Lower lobe of right lung (tissue), 2 donors: ENCODE measurements around the gene CHRNE. TPM values are rescaled to one million over a fixed set of nuclear protein-coding genes. Genes with fewer than 3 reads are reported as not detected.

Source experiments
- ATAC-seq, 2 donors: fragments of 200-7000 bp; cut with Tn5 transposase; one replicate each; pipeline ENCODE4 v1.9.1; 2020 to 2022; ENCODE audit warnings: mild to moderate bottlenecking in 2 of 2, moderate library complexity in 2 of 2
- DNase-seq: peaks from one replicate; pipeline ENCODE4 v3.0.0-alpha.2; 2020
- H3K27ac ChIP-seq: fragments of 200-600 bp; one replicate; pipeline ENCODE4 v1.8.0; 2022
- H3K27me3 ChIP-seq: fragments of 200-600 bp; one replicate; pipeline ENCODE4 v1.8.0; 2022; ENCODE audit warnings: low read depth
- H3K36me3 ChIP-seq: fragments of 200-600 bp; one replicate; pipeline ENCODE4 v1.8.0; 2022; ENCODE audit warnings: mild to moderate bottlenecking
- H3K4me1 ChIP-seq: fragments of 200-600 bp; one replicate; pipeline ENCODE4 v1.8.0; 2022
- H3K4me3 ChIP-seq: fragments of 200-600 bp; one replicate; pipeline ENCODE4 v1.8.0; 2022; ENCODE audit warnings: mild to moderate bottlenecking
- H3K9me3 ChIP-seq: fragments of 200-600 bp; one replicate; pipeline ENCODE4 v1.8.0; 2022
- intact Hi-C: fragments of 100-400 bp; cut with DNase I; formaldehyde crosslinking; loops from one replicate; pipeline ENCODE4 v1.11.0; 2022
- total RNA-seq: library from RNA; stranded (reverse); fragmentation: NEBNext Ultra II Directional; extraction: Animal tissue kit (Norgen Biotek cat#: 25700); gene quantifications from one replicate; pipeline ENCODE4 v1.2.1, GENCODE V29; 2021
- TF ChIP-seq, protein P1 (sequence below): fragments of 200-600 bp; IDR thresholded peaks from one replicate; pipeline ENCODE4 v1.8.0; 2022; ENCODE audit warnings: antibody characterized with exemption, mild to moderate bottlenecking
- donor health status: DM: no; HTN: yes; CAD: no; lungs with severe emphysema.

The CHRNE gene
- total RNA-seq, 1 donor from 2014 or later, result 0.71 TPM

DNA sequence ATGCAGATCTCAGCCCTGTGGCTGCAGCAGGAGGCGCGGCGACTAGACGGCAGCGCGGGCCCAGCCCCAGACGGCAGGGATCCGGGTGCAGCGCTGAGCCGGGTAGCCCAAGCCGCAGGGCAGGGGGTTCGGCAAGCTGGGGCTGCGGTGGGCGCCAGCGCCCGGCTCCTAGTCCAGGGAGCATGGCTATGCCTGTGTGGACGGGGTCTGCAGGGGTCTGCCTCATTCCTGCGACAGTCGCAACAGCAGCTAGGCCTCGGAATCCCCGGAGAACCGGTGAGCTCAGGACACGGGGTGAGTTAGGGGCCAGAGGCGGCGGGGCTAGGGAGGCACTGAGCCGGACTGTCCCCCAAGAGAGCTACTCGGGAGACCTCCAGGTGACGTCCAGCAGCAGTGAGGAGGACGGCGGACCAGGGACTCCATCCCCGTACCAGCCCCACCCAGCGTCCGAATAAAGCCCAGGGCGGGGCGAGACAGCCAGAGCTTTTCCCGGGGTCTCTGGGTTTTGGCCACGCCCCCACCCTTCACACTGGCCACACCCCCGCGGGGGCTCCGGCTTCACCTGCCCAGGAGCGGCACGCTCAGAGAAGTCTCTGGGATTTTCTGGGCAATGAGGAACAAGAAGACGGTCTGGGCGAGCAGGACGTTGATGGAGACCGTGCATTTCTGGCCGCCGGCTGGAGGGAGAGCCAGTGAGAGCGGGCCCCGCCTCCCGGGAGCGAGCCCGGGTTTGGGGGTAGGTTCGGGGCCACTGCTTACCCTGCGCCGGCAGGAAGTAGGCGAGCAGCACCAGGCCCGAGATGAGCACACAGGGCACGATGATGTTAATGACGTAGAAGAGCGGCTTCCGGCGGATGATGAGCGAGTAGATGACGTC lies 2.4 kb downstream of the CHRNE start:
- ATAC-seq (peak; percentile 2 to 40), DNase-seq (peak; percentile 71)
- peaks cover 10% of the 10 kb centered on the region for H3K27me3 ChIP-seq
- H3K27ac ChIP-seq, result peak overlapping the region; percentile 60
- H3K9me3 ChIP-seq, result no peaks in the 10 kb centered on the region
- peaks cover 21% of the 10 kb centered on the region for H3K36me3 ChIP-seq
- peak overlapping the region; percentile 67 for H3K4me3 ChIP-seq
- intact Hi-C loops, result no loop called here
- H3K4me1 ChIP-seq, result peaks cover 45% of the 10 kb centered on the region
- TF ChIP-seq, protein P1, sequence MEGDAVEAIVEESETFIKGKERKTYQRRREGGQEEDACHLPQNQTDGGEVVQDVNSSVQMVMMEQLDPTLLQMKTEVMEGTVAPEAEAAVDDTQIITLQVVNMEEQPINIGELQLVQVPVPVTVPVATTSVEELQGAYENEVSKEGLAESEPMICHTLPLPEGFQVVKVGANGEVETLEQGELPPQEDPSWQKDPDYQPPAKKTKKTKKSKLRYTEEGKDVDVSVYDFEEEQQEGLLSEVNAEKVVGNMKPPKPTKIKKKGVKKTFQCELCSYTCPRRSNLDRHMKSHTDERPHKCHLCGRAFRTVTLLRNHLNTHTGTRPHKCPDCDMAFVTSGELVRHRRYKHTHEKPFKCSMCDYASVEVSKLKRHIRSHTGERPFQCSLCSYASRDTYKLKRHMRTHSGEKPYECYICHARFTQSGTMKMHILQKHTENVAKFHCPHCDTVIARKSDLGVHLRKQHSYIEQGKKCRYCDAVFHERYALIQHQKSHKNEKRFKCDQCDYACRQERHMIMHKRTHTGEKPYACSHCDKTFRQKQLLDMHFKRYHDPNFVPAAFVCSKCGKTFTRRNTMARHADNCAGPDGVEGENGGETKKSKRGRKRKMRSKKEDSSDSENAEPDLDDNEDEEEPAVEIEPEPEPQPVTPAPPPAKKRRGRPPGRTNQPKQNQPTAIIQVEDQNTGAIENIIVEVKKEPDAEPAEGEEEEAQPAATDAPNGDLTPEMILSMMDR, result no peak

DNA sequence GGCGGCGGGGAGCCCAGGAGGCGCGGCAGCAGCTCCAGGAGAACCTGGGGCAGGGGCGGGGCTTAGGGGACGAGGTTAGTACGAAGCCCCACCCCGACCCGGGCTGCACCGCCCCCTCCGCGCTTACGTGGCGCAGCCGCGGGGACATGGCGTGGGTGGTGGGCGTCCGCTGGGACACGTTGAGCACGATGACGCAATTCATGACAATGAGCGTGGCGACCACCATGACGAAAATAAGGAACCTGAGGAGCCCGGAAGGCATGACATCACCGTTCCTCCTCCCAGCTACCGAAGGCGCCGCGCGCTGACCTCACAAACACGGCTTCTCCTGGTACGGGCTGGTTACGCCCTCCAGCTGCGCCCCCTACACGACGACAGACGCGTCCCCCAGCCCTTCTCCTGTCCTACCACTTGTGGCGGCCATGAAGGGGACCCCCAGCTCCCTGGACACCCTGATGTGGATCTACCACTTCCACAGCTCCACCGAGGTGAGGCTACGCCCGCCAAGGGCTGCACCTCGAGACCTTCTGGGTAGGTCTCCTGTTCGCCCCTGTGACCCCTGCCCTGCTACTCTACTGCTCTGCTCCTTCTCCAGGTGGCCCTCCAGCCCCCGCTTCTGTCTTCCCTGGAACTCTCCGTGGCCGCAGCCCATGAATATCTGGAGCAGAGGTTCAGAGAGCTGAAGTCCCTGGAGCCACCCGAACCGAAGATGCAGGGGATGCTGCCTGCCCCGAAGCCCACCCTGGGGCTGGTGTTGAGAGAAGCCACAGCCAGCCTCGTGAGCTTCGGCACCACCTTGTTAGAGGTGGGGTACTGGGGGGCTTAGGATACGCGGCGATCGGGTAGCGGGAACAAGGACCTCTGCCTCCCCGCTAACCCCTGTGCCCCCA lies 3.3 kb downstream of the CHRNE start, which contains the start of gene C17orf107:
TSS of gene C17orf107 (plus strand) at position 196 of the 890 bp plus-strand sequence. CDS start at position 423, 227 bp downstream.
- peaks cover 10% of the 10 kb centered on the region for H3K27me3 ChIP-seq
- TF ChIP-seq, protein P1, result no peak
- peak within 1 kb of the TSS; percentile 49 for H3K27ac ChIP-seq
- DNase-seq (peak; percentile 94), ATAC-seq (peak; percentile 83 to 87)
- H3K9me3 ChIP-seq, result no peaks in the 10 kb centered on the region
- intact Hi-C loops, result no loop called here
- H3K36me3 ChIP-seq, result peaks cover 30% of the 10 kb centered on the region
- H3K4me3 ChIP-seq, result peak within 1 kb of the TSS; percentile 67
- peaks cover 45% of the 10 kb centered on the region for H3K4me1 ChIP-seq

DNA sequence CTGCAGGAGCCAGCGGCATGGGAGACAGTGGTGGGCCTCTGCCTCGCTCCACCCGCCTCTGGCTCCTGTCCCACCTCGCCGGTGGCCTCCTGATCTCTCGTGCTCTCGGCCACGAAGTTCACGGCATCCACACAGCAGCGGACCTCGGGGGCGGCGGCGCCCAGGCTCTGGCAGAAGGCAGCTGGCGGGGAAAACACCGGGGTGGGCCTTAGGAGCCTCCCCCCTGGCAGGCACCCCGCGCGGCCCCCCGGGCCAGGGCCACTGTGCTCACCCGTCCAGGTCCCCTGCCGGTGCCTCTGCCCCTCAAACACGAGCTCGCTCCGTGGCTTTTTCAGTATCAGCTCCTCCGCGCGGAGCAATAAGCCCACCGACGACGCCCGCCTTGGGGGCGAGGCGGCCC lies 4.0 kb downstream of the CHRNE start:
- DNase-seq (no peak), ATAC-seq (peak in 1 of 2 donors; percentile 6)
- Histone ChIP-seq H3K4me1 (peaks cover 45% of the 10 kb centered on the region), H3K4me3 (peak overlapping the region; percentile 67), H3K36me3 (peaks cover 37% of the 10 kb centered on the region), H3K27me3 (peaks cover 10% of the 10 kb centered on the region), H3K9me3 (no peaks in the 10 kb centered on the region), H3K27ac (peak overlapping the region; percentile 49)
- intact Hi-C loops, result no loop called here
- TF ChIP-seq, protein P1, result no peak

DNA sequence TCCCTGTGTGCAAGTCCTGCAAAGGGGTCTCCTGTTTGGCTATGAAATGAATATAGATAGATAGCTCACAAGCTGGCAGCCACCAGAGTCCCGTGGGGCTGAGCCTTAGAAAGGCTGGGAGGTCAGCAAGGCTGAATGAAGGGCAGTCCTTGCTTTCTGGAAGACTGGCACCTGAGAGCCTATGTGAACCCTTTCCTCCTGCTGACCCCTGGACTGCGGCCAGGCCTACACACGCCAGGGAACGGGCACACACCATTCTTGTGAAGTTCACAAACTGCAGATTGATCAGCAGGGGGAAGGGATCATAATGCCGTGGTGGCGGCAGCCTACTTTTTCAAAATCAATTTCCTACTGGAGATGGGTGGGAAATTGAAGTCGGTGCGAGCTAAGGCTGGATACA lies 4.5 kb downstream of the CHRNE start:
- Histone ChIP-seq H3K4me1 (peaks cover 43% of the 10 kb centered on the region), H3K36me3 (peaks cover 42% of the 10 kb centered on the region), H3K4me3 (no peak overlapping the region), H3K27ac (no peak overlapping the region), H3K9me3 (no peaks in the 10 kb centered on the region), H3K27me3 (peaks cover 10% of the 10 kb centered on the region)
- TF ChIP-seq, protein P1, result no peak
- intact Hi-C loops, result no loop called here
- DNase-seq, result no peak
- no peak for ATAC-seq

DNA sequence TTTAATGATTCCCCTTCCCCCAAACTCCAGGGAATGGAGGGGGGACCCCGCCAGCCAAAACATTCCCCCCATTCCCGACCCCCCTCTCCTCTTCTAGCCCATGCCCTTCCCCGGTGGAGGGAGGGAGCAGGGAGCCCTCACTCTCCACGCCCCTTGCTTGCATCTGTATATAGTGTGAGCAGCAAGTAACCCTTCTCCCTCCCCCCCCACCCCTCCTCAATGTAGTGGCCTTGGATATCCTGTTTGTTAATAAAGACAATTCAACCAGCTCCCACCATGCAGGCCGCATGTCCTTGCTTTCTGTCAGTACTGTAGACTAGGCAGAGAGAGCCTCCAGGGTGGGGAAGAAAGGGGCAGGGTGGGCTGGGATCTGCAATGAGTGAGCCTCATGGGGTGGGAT lies 5.1 kb downstream of the CHRNE start:
- Histone ChIP-seq H3K27ac (no peak overlapping the region), H3K27me3 (peaks cover 10% of the 10 kb centered on the region), H3K4me1 (peaks cover 37% of the 10 kb centered on the region), H3K36me3 (peaks cover 48% of the 10 kb centered on the region), H3K9me3 (no peaks in the 10 kb centered on the region), H3K4me3 (no peak overlapping the region)
- ATAC-seq, result no peak
- intact Hi-C loops, result no loop called here
- no peak for DNase-seq
- TF ChIP-seq, protein P1, result no peak
